ENCODE data around the gene KCNIP4. TPM values are rescaled to one million over a fixed set of nuclear protein-coding genes. Genes with fewer than 3 reads are reported as not detected.

The KCNIP4 gene
- total and polyA plus RNA-seq, 10 of the 15 experiments (the other 5 are each of a cell fraction or from before 2014, with no cell fraction given): 0.03 to 0.23 (median 0.13) TPM; not detected in 7

GRCh38 chr4:20723019-20723418 lies 1225.6 kb downstream of the KCNIP4 start:
- no peak overlapping the region for H3K4me3 ChIP-seq
- CTCF ChIA-PET: interaction anchor here (0.6 kb wide), 2 partner anchors 50 to 203 kb away, joined by 3 read pairs; no protein-coding TSS in a partner anchor
- POLR2A ChIA-PET: no interaction called here
- H3K4me2 ChIP-seq (ENCODE audit: control insufficient read depth, insufficient read depth): no peak overlapping the region
- intact Hi-C loops (cut with micrococcal nuclease; ENCODE audit: unreplicated experiment) (no loop called here), in situ Hi-C loops (cut with MboI) (no loop called here)
- BruUV-seq (replicated peaks): no TSS peak
- no peak overlapping the region for H3K9ac ChIP-seq (ENCODE audit: control insufficient read depth, insufficient read depth, low read length)
- H4K20me1 ChIP-seq (ENCODE audit: control insufficient read depth, insufficient read depth): no peaks in the 10 kb centered on the region
- 35% methylated on average over 3 of the region's 3 CpGs for WGBS (ENCODE audit: insufficient coverage, insufficient replicate concordance, low lambda C conversion rate, missing lambda C conversion rate)
- DNase-seq (ENCODE audit: low read depth, low spot score) (no peak), ATAC-seq (no peak), FAIRE-seq (no peak)
- SMC1A ChIA-PET (ENCODE audit: uncharacterized antibody, unreplicated experiment): no interaction called here
- H3K36me3 ChIP-seq (ENCODE audit: control insufficient read depth in 2 of 2, insufficient read depth in 2 of 2, low read length in 1 of 2): no peaks in the 10 kb centered on the region; a peak in 2 of 4 replicates
- no peaks in the 10 kb centered on the region for H3K79me2 ChIP-seq (ENCODE audit: control insufficient read depth, insufficient read depth, low read length)
- no peak overlapping the region for H3K27ac ChIP-seq (ENCODE audit: control insufficient read depth, insufficient read depth)
- H3K4me1 ChIP-seq (ENCODE audit: control insufficient read depth, insufficient read depth, low read length): no peaks in the 10 kb centered on the region
- no peaks in the 10 kb centered on the region; the same call in 2 of the 3 replicates for H3K9me3 ChIP-seq (replicated peaks; ENCODE audit: control insufficient read depth, insufficient read depth, low read length)
- RAD21 ChIA-PET (ENCODE audit: unreplicated experiment): no interaction called here
- no peak overlapping the region for H2AFZ ChIP-seq (ENCODE audit: control insufficient read depth, low read depth, low read length)
- H3K27me3 ChIP-seq (replicated peaks in 1 of 2; ENCODE audit: control insufficient read depth in 2 of 2, insufficient read depth in 2 of 2, low read length in 1 of 2): no peaks in the 10 kb centered on the region
- no peak for TF ChIP-seq E4F1 (IDR thresholded peaks at IDR 0.05; ENCODE audit: borderline replicate concordance, partially characterized antibody)
- TF ChIP-seq MTA2 (IDR thresholded peaks at IDR 0.05; ENCODE audit: low read depth): no peak
- TF ChIP-seq RCOR1 (conservative IDR thresholded peaks at IDR 0.05; ENCODE audit: low read depth, low read length): no peak
- no peak for TF ChIP-seq SKIL (IDR thresholded peaks at IDR 0.05; ENCODE audit: low read depth, poor library complexity, severe bottlenecking)
- no peak for TF ChIP-seq ZSCAN29 (IDR thresholded peaks at IDR 0.05)
- TF ChIP-seq ZBTB33 (IDR thresholded peaks at IDR 0.05): no peak
- no peak for TF ChIP-seq CBX5 (IDR thresholded peaks at IDR 0.05; ENCODE audit: low read depth)
- no peak for TF ChIP-seq TARDBP (IDR thresholded peaks at IDR 0.05; ENCODE audit: borderline replicate concordance)
- TF ChIP-seq GABPA (IDR thresholded peaks at IDR 0.05; ENCODE audit: low read depth): no peak
- TF ChIP-seq WRNIP1 (IDR thresholded peaks at IDR 0.05; ENCODE audit: borderline replicate concordance, low read depth, low read length): no peak
- no peak for TF ChIP-seq TAF1 (IDR thresholded peaks at IDR 0.05; ENCODE audit: borderline replicate concordance, low read depth, low read length)
- no peak for TF ChIP-seq BCL3 (IDR thresholded peaks at IDR 0.05; ENCODE audit: borderline replicate concordance, insufficient read depth, low read depth, low read length, poor library complexity, severe bottlenecking)
- no peak for TF ChIP-seq IRF4 (IDR thresholded peaks at IDR 0.05; ENCODE audit: low read depth, low read length)
- TF ChIP-seq PKNOX1 (IDR thresholded peaks at IDR 0.05): no peak
- TF ChIP-seq LARP7 (IDR thresholded peaks at IDR 0.05): no peak
- TF ChIP-seq NFXL1 (IDR thresholded peaks at IDR 0.05; ENCODE audit: borderline replicate concordance): no peak

Data from GM12878 (cell line).